Transverse colon (tissue), 4 donors: ENCODE data around the gene KLHL29. TPM values are rescaled to one million over a fixed set of nuclear protein-coding genes. Genes with fewer than 3 reads are reported as not detected.

Experiments
- DNase-seq: peaks from one replicate; pipeline ENCODE4 v3.0.0-alpha.2; 2019
- H3K27ac ChIP-seq, 4 donors: fragments of 200-600 bp; sonication (generic); 2 replicates each; pipeline ENCODE4 v1.5.1; 2016 to 2018; ENCODE audit warnings: inconsistent platforms in 4 of 4
- H3K27me3 ChIP-seq: fragments of 200-600 bp; sonication (generic); 2 replicates; pipeline ENCODE4 v1.5.1; 2017; ENCODE audit warnings: inconsistent platforms
- H3K36me3 ChIP-seq, 4 donors: fragments of 200-600 bp; sonication (generic); 2 replicates each; pipeline ENCODE4 v1.5.1; 2017 to 2019; ENCODE audit warnings: inconsistent platforms in 4 of 4
- H3K4me1 ChIP-seq, 4 donors: fragments of 200-600 bp; sonication (generic); 2 replicates each; pipeline ENCODE4 v1.5.1; 2017 to 2020; ENCODE audit warnings: inconsistent platforms in 4 of 4
- H3K4me3 ChIP-seq, 4 donors: fragments of 200-600 bp; sonication (generic); 1 replicate in 1 of 4; 2 replicates in 3 of 4; pipeline versions ENCODE4 v1.5.1 to v1.6.1; 2017 to 2019; ENCODE audit warnings: inconsistent platforms in 4 of 4
- H3K9me3 ChIP-seq, 2 donors: fragments of 200-600 bp; sonication (generic); 2 replicates each; pipeline ENCODE4 v1.5.1; 2017 to 2019; ENCODE audit warnings: inconsistent platforms in 2 of 2
- EP300 ChIP-seq: sonication (generic); formaldehyde crosslinking; IDR thresholded peaks from one replicate; pipeline ENCODE4 v1.6.1; 2017; ENCODE audit warnings: antibody characterized with exemption, low read depth
- POLR2A ChIP-seq: fragments of 450-650 bp; IDR thresholded peaks from one replicate; pipeline ENCODE4 v1.6.1; 2016; ENCODE audit warnings: antibody characterized with exemption, mild to moderate bottlenecking, moderate library complexity
- POLR2AphosphoS5 ChIP-seq, 3 donors: sonication (generic); formaldehyde crosslinking; IDR thresholded peaks; one replicate each; pipeline ENCODE4 v1.6.1; 2016; ENCODE audit warnings: antibody characterized with exemption in 3 of 3
- WGBS, 2 donors: methylation state at CpG; one replicate each; pipeline ENCODE4 v1.1.5; 2018; ENCODE audit warnings: low coverage in 1 of 2; 5-methylcytosine and 5-hydroxymethylcytosine counted together
- in situ Hi-C, 4 donors: fragments of 200-750 bp; cut with MboI; loops; one replicate each; pipeline versions ENCODE4 v1.15.0 to v1.15.1; 2017; ENCODE audit warnings: low sequenced_read_pairs in 3 of 4, low pct_ligation_motif_present in 1 of 4, low pct_unique_long_range_greater_than_20kb in 1 of 4
- intact Hi-C: fragments of 100-400 bp; cut with DNase I; formaldehyde crosslinking; loops from one replicate; pipeline ENCODE4 v1.15.1; 2023; ENCODE audit warnings: low total_unique reads
- total RNA-seq, 4 donors: library from RNA; depleted of rRNA; stranded (reverse); fragments of >200 nt; gene quantifications; one replicate each; pipeline ENCODE4 v1.1.0, GENCODE V29; 2016
- TF ChIP-seq, protein P1 (sequence below), 5 experiments: fragments of 200-600 bp in 3 of 5; fragments of 450-650 bp in 2 of 5; sonication (generic) in 3 of 5; IDR thresholded peaks; 1 replicate in 2 of 5; 2 replicates in 3 of 5; pipeline ENCODE4 v1.5.1; 2016 to 2017; ENCODE audit warnings: antibody characterized with exemption in 5 of 5, inconsistent platforms in 3 of 5, mild to moderate bottlenecking in 2 of 5, moderate library complexity in 1 of 5

Gene KLHL29
- total RNA-seq, 4 donors from 2014 or later, result 3.3 to 16.5 (median 5.8) TPM

DNA sequence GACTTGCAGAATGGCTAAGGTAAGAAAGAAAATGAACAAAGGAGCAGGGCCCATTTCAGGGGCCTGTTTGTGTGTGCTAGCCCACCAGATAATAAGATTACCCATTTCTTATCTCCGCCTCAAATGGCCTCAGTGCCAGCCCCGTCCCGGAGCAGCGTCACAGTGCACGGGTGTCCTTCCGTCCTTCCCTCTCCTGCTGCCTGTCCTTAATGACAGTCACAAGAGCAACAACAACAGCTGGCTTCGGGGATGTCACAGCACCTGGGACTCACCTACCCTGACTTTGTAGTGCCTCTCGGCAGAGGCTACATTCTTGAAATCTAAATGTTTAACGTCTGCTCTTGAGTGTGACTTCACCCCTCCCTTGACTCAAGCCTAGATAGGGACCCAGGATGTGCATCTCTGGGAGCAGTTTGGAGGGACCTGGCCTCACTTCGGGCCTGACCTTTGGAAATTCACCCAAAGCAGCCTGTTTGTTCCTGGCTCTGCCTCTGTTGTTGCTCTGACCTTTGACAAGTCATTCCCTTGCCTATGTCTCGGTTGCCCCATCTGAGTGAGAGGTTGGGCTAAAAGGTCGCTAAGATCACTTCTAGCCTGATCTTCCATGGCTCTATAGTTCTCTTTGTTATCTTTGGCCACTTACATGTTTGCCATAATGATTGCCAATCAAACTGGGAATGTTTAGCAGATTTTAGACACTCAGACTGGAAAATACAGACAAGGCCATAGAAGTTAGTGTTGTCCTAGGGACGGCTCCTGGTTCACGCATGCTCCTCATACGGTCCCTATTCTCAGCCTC is 122.5 kb downstream of the KLHL29 start:
- 90 to 100% methylated on average over 3 to 15 of the region's 15 CpGs for WGBS, 2 donors
- no peak for TF ChIP-seq EP300
- TF ChIP-seq POLR2AphosphoS5 (IDR thresholded peaks at IDR 0.05), result no peak
- TF ChIP-seq, protein P1, sequence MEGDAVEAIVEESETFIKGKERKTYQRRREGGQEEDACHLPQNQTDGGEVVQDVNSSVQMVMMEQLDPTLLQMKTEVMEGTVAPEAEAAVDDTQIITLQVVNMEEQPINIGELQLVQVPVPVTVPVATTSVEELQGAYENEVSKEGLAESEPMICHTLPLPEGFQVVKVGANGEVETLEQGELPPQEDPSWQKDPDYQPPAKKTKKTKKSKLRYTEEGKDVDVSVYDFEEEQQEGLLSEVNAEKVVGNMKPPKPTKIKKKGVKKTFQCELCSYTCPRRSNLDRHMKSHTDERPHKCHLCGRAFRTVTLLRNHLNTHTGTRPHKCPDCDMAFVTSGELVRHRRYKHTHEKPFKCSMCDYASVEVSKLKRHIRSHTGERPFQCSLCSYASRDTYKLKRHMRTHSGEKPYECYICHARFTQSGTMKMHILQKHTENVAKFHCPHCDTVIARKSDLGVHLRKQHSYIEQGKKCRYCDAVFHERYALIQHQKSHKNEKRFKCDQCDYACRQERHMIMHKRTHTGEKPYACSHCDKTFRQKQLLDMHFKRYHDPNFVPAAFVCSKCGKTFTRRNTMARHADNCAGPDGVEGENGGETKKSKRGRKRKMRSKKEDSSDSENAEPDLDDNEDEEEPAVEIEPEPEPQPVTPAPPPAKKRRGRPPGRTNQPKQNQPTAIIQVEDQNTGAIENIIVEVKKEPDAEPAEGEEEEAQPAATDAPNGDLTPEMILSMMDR (IDR thresholded peaks at IDR 0.05), result no peak
- TF ChIP-seq POLR2A, result no peak
- H3K4me3 ChIP-seq, result no peak overlapping the region
- no peaks in the 10 kb centered on the region for H3K27me3 ChIP-seq
- in situ Hi-C loops, result no loop called here
- no peaks in the 10 kb centered on the region for H3K36me3 ChIP-seq
- H3K9me3 ChIP-seq, result no peaks in the 10 kb centered on the region
- peaks cover 0 to 11% (median 7%) of the 10 kb centered on the region in 4 donors for H3K4me1 ChIP-seq
- H3K27ac ChIP-seq, result peak overlapping the region in 1 of 4 donors; percentile 5
- DNase-seq, result no peak
- intact Hi-C loops, result loop anchor here (10.0 kb wide), 1 partner anchor 63 kb away; no protein-coding TSS in a partner anchor

DNA sequence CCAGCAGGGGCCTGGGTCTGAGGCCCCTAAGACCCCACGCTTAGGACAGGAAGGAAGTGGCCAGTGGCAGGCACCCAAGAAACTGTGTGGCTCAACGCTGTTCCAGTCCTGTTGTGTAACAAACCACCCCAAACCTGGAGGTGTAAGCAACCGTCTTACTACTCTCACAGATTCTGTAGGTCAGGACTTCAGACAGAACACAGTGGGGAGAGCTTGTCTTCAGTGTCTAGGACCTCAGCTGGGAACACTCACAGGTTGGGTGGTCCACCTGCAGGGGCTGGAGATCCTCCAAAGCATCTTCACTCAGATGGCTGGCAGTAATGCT is 123.0 kb downstream of the KLHL29 start:
- TF ChIP-seq POLR2AphosphoS5 (IDR thresholded peaks at IDR 0.05) (no peak), POLR2A (no peak), EP300 (no peak)
- TF ChIP-seq, protein P1 (IDR thresholded peaks at IDR 0.05), result no peak
- no peak overlapping the region for H3K4me3 ChIP-seq
- no peaks in the 10 kb centered on the region for H3K36me3 ChIP-seq
- H3K4me1 ChIP-seq, result peaks cover 2 to 15% (median 7%) of the 10 kb centered on the region in 4 donors
- no peaks in the 10 kb centered on the region for H3K9me3 ChIP-seq
- no peak overlapping the region for H3K27ac ChIP-seq
- in situ Hi-C loops (no loop called here), intact Hi-C loops (loop anchor here (10.0 kb wide), 1 partner anchor 63 kb away; no protein-coding TSS in a partner anchor)
- DNase-seq, result no peak
- 57% methylated on average over 3 of the region's 3 CpGs; no CpG with 5 or more reads in 1 of the 2 donors for WGBS, 2 donors
- H3K27me3 ChIP-seq, result no peaks in the 10 kb centered on the region

DNA sequence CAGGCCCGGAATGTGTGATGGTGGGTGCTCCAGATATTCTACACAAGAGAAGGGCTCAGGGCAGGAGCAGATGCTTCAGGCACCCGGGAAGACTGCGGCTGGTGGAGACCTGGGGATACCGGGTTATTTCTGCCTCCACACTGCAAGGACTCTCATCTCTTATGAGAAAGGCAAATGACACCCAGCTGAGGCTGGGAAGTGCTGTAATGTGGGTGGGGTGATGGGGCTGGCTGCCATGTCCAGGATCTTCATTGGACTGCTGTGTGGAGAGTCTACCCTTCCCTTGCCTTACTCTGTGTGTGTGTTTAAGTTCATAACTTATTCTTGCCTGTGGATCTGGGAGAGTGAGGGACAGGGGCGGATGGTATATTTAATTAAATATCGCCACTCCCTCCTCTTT is 124.1 kb downstream of the KLHL29 start:
- in situ Hi-C loops, result no loop called here
- WGBS, 2 donors, result 94 to 98% methylated on average over 6 of the region's 6 CpGs
- Histone ChIP-seq H3K9me3 (no peaks in the 10 kb centered on the region), H3K36me3 (no peaks in the 10 kb centered on the region), H3K4me1 (peaks cover 6 to 25% (median 12%) of the 10 kb centered on the region in 4 donors), H3K27ac (no peak overlapping the region), H3K4me3 (no peak overlapping the region), H3K27me3 (no peaks in the 10 kb centered on the region)
- no peak for DNase-seq
- TF ChIP-seq POLR2AphosphoS5 (IDR thresholded peaks at IDR 0.05) (no peak), POLR2A (no peak), EP300 (no peak)
- TF ChIP-seq, protein P1 (IDR thresholded peaks at IDR 0.05), result no peak
- intact Hi-C loops, result loop anchor here (10.0 kb wide), 1 partner anchor 64 kb away; no protein-coding TSS in a partner anchor

DNA sequence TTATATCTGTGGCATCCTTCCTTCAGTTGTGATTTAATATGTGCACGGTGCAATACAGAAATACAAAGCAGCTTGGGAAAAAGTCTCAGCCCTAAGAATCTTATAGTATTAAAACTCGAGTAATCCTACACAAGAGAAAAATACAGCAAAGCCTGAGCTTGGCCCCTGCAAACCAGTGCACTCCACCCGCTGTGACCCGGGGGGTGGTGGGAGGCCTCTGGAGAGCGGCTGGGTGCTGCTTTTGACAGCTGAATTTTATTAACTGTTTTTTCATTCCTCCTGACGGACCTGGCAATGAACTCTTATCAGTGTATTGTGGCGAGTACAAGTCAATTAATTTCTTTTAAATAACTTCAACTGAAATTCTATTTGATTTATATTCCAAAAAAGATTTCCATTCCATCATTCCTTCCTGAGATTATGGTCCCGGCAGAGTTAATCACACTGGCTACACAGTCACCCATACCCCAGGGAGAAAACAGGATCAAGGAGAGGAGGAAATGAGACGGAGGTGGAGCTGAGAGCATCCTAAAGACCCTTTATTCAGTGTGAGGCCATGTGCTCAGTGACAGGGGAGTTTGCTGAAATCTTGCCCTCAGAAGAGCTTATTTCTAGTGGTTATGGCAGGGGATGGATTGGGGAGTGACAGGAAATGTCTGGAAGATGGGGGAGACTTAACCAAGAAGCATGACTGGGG is 124.8 kb downstream of the KLHL29 start:
- intact Hi-C loops (loop anchor here (10.0 kb wide), 1 partner anchor 65 kb away; no protein-coding TSS in a partner anchor), in situ Hi-C loops (no loop called here)
- Histone ChIP-seq H3K4me1 (peaks cover 6 to 28% (median 13%) of the 10 kb centered on the region in 4 donors), H3K9me3 (no peaks in the 10 kb centered on the region), H3K27ac (no peak overlapping the region), H3K27me3 (no peaks in the 10 kb centered on the region), H3K36me3 (no peaks in the 10 kb centered on the region), H3K4me3 (no peak overlapping the region)
- TF ChIP-seq EP300, result no peak
- no peak for TF ChIP-seq POLR2AphosphoS5 (IDR thresholded peaks at IDR 0.05)
- TF ChIP-seq, protein P1 (IDR thresholded peaks at IDR 0.05), result no peak
- TF ChIP-seq POLR2A, result no peak
- no peak for DNase-seq
- WGBS, 2 donors, result 76 to 78% methylated on average over 9 of the region's 9 CpGs
